K562 (cell line): ENCODE measurements around the gene HINT2. TPM values are rescaled to one million over a fixed set of nuclear protein-coding genes. Genes with fewer than 3 reads are reported as not detected.

ENCODE experiments used
- CCNT2 ChIP-seq: IDR thresholded peaks from 2 replicates; pipeline ENCODE4 v1.6.1; 2011; ENCODE audit warnings: borderline replicate concordance, low read depth, mild to moderate bottlenecking, moderate library complexity, mixed read lengths, low read length; ENCODE audit not compliant: insufficient read length; ENCODE audit errors: extremely low read depth
- CHD2 ChIP-seq: IDR thresholded peaks from 2 replicates; pipeline ENCODE4 v1.6.1; 2011; ENCODE audit warnings: low read depth, low read length
- DMBX1 ChIP-seq: fragments of 250-450 bp; sonication (Bioruptor Pico); IDR thresholded peaks from 2 replicates; pipeline ENCODE4 v1.8.0; 2022; ENCODE audit warnings: inconsistent platforms, mild to moderate bottlenecking, moderate library complexity, borderline replicate concordance
- ZNF780A ChIP-seq: fragments of 250-450 bp; sonication (Bioruptor Pico); IDR thresholded peaks from 2 replicates; pipeline ENCODE4 v1.5.0; 2021; ENCODE audit warnings: mild to moderate bottlenecking
- polyA plus RNA-seq, 8 experiments: library from polyadenylated mRNA; depleted of rRNA in 4 of 8; stranded (reverse) in 5 of 8; unstranded in 3 of 8; fragments of >200 nt; fragmentation: Nextera tagmentation in 2 of 8; fragmentation: Illumina TruSeq in 1 of 8; extraction: Ambion mirVana in 2 of 8; extraction: Trizol in 1 of 8; gene quantifications; 2 replicates each; pipeline versions ENCODE4 v1.2.1 to v1.2.3, GENCODE V29; 2011 to 2014; ENCODE audit warnings: inconsistent platforms in 1 of 8, missing spikeins in 1 of 8
- total RNA-seq, 7 experiments: library from RNA; depleted of rRNA in 6 of 7; stranded (reverse); fragments of >200 nt in 6 of 7; fragmentation: Illumina TruSeq in 2 of 7; extraction: Trizol in 2 of 7; gene quantifications; 2 replicates each; pipeline versions ENCODE4 v1.2.1 to v1.2.3, GENCODE V29; 2011 to 2021; ENCODE audit warnings: low replicate concordance in 1 of 7
- TF ChIP-seq, protein P1 (sequence below): fragments of 450-650 bp; IDR thresholded peaks from 2 replicates; pipeline ENCODE4 v1.6.1; 2016; ENCODE audit warnings: low read depth
- TF ChIP-seq, protein P2 (sequence below): IDR thresholded peaks from 2 replicates; pipeline ENCODE4 v1.6.1; 2014; ENCODE audit warnings: antibody characterized with exemption

HINT2 gene
- total and polyA plus RNA-seq, 9 of the 15 experiments (the other 6 are each of a cell fraction or from before 2014, with no cell fraction given), result 5.6 to 44.1 (median 27.9) TPM

DNA sequence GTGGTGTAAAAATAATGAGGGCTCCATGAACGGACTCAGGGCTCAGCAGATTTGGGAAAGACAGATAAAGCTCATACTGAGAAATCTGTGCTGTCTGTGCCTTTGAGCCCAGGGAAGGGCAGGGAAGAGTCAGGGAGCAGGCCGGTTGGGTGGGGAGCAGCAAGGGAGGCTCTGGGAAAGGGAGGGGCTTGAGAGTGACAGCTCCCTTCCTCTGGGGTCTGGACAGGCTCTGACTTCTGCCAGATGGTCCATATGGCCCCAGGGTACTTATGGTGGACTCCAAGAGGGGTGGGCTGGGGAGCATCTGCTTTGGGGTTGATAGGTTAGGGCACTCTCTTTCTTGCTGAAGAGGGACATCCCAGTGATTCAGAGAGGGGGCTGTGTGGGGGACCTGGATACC lies 21.4 kb downstream of the HINT2 start (continued):
- TF ChIP-seq, protein P1, sequence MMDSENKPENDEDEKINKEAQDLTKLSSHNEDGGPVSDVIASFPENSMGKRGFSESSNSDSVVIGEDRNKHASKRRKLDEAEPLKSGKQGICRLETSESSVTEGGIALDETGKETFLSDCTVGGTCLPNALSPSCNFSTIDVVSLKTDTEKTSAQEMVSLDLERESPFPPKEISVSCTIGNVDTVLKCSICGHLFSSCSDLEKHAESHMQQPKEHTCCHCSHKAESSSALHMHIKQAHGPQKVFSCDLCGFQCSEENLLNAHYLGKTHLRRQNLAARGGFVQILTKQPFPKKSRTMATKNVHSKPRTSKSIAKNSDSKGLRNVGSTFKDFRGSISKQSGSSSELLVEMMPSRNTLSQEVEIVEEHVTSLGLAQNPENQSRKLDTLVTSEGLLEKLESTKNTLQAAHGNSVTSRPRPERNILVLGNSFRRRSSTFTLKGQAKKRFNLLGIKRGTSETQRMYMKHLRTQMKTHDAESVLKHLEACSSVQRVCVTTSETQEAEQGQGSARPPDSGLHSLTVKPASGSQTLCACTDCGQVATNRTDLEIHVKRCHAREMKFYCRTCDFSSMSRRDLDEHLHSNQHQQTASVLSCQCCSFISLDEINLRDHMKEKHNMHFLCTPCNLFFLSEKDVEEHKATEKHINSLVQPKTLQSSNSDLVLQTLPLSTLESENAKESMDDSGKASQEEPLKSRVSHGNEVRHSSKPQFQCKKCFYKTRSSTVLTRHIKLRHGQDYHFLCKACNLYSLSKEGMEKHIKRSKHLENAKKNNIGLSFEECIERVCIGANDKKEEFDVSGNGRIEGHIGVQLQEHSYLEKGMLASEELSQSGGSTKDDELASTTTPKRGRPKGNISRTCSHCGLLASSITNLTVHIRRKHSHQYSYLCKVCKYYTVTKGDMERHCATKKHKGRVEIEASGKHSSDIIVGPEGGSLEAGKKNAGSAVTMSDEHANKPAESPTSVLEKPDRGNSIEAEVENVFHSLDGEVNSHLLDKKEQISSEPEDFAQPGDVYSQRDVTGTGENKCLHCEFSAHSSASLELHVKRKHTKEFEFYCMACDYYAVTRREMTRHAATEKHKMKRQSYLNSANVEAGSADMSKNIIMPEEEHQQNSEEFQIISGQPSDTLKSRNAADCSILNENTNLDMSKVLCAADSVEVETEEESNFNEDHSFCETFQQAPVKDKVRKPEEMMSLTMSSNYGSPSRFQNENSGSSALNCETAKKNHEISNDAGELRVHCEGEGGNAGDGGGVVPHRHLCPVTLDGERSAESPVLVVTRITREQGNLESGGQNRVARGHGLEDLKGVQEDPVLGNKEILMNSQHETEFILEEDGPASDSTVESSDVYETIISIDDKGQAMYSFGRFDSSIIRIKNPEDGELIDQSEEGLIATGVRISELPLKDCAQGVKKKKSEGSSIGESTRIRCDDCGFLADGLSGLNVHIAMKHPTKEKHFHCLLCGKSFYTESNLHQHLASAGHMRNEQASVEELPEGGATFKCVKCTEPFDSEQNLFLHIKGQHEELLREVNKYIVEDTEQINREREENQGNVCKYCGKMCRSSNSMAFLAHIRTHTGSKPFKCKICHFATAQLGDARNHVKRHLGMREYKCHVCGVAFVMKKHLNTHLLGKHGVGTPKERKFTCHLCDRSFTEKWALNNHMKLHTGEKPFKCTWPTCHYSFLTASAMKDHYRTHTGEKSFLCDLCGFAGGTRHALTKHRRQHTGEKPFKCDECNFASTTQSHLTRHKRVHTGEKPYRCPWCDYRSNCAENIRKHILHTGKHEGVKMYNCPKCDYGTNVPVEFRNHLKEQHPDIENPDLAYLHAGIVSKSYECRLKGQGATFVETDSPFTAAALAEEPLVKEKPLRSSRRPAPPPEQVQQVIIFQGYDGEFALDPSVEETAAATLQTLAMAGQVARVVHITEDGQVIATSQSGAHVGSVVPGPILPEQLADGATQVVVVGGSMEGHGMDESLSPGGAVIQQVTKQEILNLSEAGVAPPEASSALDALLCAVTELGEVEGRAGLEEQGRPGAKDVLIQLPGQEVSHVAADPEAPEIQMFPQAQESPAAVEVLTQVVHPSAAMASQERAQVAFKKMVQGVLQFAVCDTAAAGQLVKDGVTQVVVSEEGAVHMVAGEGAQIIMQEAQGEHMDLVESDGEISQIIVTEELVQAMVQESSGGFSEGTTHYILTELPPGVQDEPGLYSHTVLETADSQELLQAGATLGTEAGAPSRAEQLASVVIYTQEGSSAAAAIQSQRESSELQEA, result no peak
- TF ChIP-seq CCNT2 (no peak), CHD2 (no peak), ZNF780A (CRISPR knock-in tag) (no peak), DMBX1 (CRISPR knock-in tag) (no peak)
- TF ChIP-seq, protein P2, sequence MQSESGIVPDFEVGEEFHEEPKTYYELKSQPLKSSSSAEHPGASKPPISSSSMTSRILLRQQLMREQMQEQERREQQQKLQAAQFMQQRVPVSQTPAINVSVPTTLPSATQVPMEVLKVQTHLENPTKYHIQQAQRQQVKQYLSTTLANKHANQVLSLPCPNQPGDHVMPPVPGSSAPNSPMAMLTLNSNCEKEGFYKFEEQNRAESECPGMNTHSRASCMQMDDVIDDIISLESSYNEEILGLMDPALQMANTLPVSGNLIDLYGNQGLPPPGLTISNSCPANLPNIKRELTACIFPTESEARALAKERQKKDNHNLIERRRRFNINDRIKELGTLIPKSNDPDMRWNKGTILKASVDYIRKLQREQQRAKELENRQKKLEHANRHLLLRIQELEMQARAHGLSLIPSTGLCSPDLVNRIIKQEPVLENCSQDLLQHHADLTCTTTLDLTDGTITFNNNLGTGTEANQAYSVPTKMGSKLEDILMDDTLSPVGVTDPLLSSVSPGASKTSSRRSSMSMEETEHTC, result no peak
